Activated CD8-positive, alpha-beta T cell treated with anti-CD3 and anti-CD28 coated beads, Interleukin-2, amount 10 ng/mL, durations not matched to agents 7 days and 5 days (primary cell): ENCODE data around the gene HOOK2. TPM values are rescaled to one million over a fixed set of nuclear protein-coding genes. Genes with fewer than 3 reads are reported as not detected.
A peak's percentile ranks its signal among the peaks of the same experiment; 100 is the strongest.

Experiments used
- ATAC-seq: fragments of 150-1000 bp; cut with Tn5 transposase; one replicate; pipeline ENCODE4 v1.10.0; 2021; ENCODE audit warnings: moderate library complexity
- CTCF ChIA-PET: fragments of 350-600 bp; sonication (Branson Sonifier 250); formaldehyde crosslinking; loops from one replicate; lab custom pipeline; 2021; ENCODE audit warnings: antibody characterized with exemption; lab: Charles Lee
- POLR2A ChIA-PET: fragments of 350-600 bp; sonication (Branson Sonifier 250); formaldehyde crosslinking; loops from one replicate; lab custom pipeline; 2021; ENCODE audit warnings: antibody characterized with exemption; lab: Charles Lee
- DNase-seq: peaks from one replicate; pipeline ENCODE4 v3.0.0-alpha.2; 2020
- H3K27ac Mint-ChIP-seq: one replicate; pipeline ENCODE4 v1.8.0; 2021; ENCODE audit warnings: mild to moderate bottlenecking, mixed read lengths
- H3K27me3 Mint-ChIP-seq: one replicate; pipeline ENCODE4 v1.8.0; 2021; ENCODE audit warnings: low read depth, mixed read lengths
- H3K36me3 Mint-ChIP-seq: one replicate; pipeline ENCODE4 v1.8.0; 2021; ENCODE audit warnings: low read depth, mixed read lengths
- H3K4me1 Mint-ChIP-seq: one replicate; pipeline ENCODE4 v1.8.0; 2021; ENCODE audit warnings: low read depth, mixed read lengths
- H3K4me3 Mint-ChIP-seq: one replicate; pipeline ENCODE4 v1.8.0; 2021; ENCODE audit warnings: mild to moderate bottlenecking, mixed read lengths
- H3K9me3 Mint-ChIP-seq: one replicate; pipeline ENCODE4 v1.8.0; 2022; ENCODE audit warnings: mixed read lengths; ENCODE audit not compliant: insufficient read depth
- total RNA-seq, 2 experiments: library from RNA; stranded (reverse); gene quantifications; one replicate each; pipeline ENCODE4 v1.2.3, GENCODE V29; 2021

Gene HOOK2
- total RNA-seq, 2 experiments from 2014 or later, result 14.4 to 16.9 TPM

DNA sequence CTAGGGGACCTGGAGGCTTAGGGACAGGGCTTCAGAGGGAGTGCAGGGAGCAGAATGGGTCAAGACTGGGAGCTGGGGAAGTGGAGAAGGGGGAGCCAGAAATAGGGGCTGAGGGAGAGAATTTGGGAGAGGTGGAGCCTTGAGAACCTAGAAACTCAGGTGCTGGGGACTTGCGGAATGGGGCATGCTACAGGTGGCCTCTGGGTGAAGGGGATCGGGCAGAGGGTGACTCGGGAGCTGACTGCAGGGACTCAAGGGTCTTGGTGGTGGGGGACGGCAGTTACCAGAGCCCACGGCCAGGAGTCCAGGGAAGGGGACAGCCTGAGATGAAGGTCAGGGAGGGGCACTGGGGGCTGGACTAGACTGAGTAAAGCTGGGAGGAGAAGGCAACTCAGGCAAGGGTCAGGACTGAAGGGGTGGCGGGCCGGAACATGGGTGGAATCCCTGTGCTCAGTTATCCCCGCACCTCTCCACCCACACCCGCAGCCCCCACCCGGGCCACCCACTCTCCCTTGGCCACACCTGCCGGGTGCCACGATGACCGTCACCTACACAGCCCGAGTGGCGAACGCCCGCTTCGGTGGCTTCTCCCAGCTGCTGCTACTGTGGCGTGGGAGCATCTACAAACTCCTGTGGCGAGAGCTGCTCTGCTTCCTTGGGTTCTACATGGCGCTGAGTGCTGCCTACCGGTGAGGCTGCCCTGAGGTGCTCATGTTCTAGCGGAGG, 23.1 kb downstream of the HOOK2 start:
- ChIA-PET CTCF (interaction anchor here (1.5 to 2.2 kb wide), 2 partner anchors 8 to 19 kb away, joined by 8 read pairs; partner anchors contain the start of gene TRIR), POLR2A (interaction anchor here (0.5 to 1.7 kb wide), 3 partner anchors 16 to 118 kb away, joined by 3 to 4 read pairs (median 3); no protein-coding TSS in a partner anchor)

DNA sequence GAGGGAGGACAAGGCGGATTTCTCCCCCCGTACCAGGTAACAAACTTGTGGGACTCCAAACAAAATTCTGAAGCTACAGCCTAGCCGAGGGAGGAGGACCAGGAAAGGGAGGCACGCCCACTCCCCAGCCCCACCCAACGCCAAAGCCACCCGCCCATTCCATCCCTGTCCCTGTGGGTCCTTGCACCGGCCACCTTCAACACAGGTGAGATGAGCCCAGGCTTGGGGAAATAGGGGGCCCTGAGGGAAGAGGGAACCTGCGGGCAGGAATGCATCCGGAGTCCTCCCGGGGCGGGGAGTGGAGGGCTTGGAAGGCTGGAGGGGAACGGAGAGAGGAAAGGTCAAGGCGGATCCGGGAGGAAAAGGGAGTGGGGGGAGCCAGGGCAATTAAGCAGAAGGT, 23.7 kb downstream of the HOOK2 start, which contains the start of gene BEST2:
BEST2 (plus strand) TSS at position 157 of the 400 bp plus-strand sequence. CDS start 802 bp downstream, outside the sequence.
- H3K4me3 Mint-ChIP-seq, result no peak within 1 kb of the TSS
- no peaks in the 10 kb centered on the region for H3K4me1 Mint-ChIP-seq
- DNase-seq, result no peak
- ChIA-PET POLR2A (interaction anchor here (0.5 to 1.7 kb wide), 3 partner anchors 16 to 119 kb away, joined by 3 to 4 read pairs (median 3); no protein-coding TSS in a partner anchor), CTCF (interaction anchor here (1.5 to 2.2 kb wide), 2 partner anchors 9 to 18 kb away, joined by 8 read pairs; partner anchors contain the start of gene TRIR)
- ATAC-seq, result no peak
- H3K9me3 Mint-ChIP-seq, result peaks cover 7% of the 10 kb centered on the region
- peaks cover 15% of the 10 kb centered on the region for H3K27me3 Mint-ChIP-seq
- no peak within 1 kb of the TSS for H3K27ac Mint-ChIP-seq
- H3K36me3 Mint-ChIP-seq, result peaks cover 18% of the 10 kb centered on the region

More for the DNA sequence above, 23.1 kb downstream of the HOOK2 start:
- DNase-seq (no peak), ATAC-seq (no peak)
- no peak overlapping the region for H3K4me3 Mint-ChIP-seq
- no peaks in the 10 kb centered on the region for H3K4me1 Mint-ChIP-seq
- H3K9me3 Mint-ChIP-seq, result peaks cover 7% of the 10 kb centered on the region
- H3K27ac Mint-ChIP-seq, result no peak overlapping the region
- H3K36me3 Mint-ChIP-seq, result peaks cover 12% of the 10 kb centered on the region
- H3K27me3 Mint-ChIP-seq, result peaks cover 15% of the 10 kb centered on the region

- H3K4me1 Mint-ChIP-seq, result no peaks in the 10 kb centered on the region
- H3K27me3 Mint-ChIP-seq, result peaks cover 12% of the 10 kb centered on the region
- peaks cover 23% of the 10 kb centered on the region for H3K36me3 Mint-ChIP-seq
- ChIA-PET CTCF (interaction anchor here (0.6 kb wide), 1 partner anchor 10 kb away, joined by 3 read pairs; no protein-coding TSS in a partner anchor), POLR2A (no interaction called here)
- no peak overlapping the region for H3K4me3 Mint-ChIP-seq
- DNase-seq (no peak), ATAC-seq (no peak)
- H3K27ac Mint-ChIP-seq, result no peak overlapping the region
- H3K9me3 Mint-ChIP-seq, result peaks cover 7% of the 10 kb centered on the region
These were observed 24.5 kb downstream of the HOOK2 start for GRCh38 chr19:12750851-12751250.

GRCh38 chr19:12749938-12750521, 25.3 kb downstream of the HOOK2 start:
- POLR2A ChIA-PET, result interaction anchor here (0.7 kb wide), 1 partner anchor 11 kb away, joined by 4 read pairs; no protein-coding TSS in a partner anchor
- Mint-ChIP-seq H3K27ac (no peak overlapping the region), H3K36me3 (peaks cover 30% of the 10 kb centered on the region)

GRCh38 chr19:12748489-12748888, 26.9 kb downstream of the HOOK2 start:
- peaks cover 12% of the 10 kb centered on the region for H3K27me3 Mint-ChIP-seq
- H3K4me1 Mint-ChIP-seq, result no peaks in the 10 kb centered on the region
- ChIA-PET POLR2A (no interaction called here), CTCF (interaction anchor here (0.8 kb wide), 1 partner anchor 12 kb away, joined by 3 read pairs; no protein-coding TSS in a partner anchor)
- DNase-seq, result no peak
- ATAC-seq, result no peak
- peaks cover 7% of the 10 kb centered on the region for H3K9me3 Mint-ChIP-seq
- no peak overlapping the region for H3K4me3 Mint-ChIP-seq
- no peak overlapping the region for H3K27ac Mint-ChIP-seq
- peaks cover 36% of the 10 kb centered on the region for H3K36me3 Mint-ChIP-seq

More at GRCh38 chr19:12749938-12750521, 25.3 kb downstream of the HOOK2 start:
- peaks cover 12% of the 10 kb centered on the region for H3K27me3 Mint-ChIP-seq
- H3K4me3 Mint-ChIP-seq, result no peak overlapping the region
- DNase-seq, result no peak
- H3K4me1 Mint-ChIP-seq, result no peaks in the 10 kb centered on the region
- CTCF ChIA-PET, result no interaction called here
- H3K9me3 Mint-ChIP-seq, result peaks cover 7% of the 10 kb centered on the region
- ATAC-seq, result peak; percentile 25

- DNase-seq (no peak), ATAC-seq (no peak)
- peaks cover 47% of the 10 kb centered on the region for H3K36me3 Mint-ChIP-seq
- ChIA-PET CTCF (interaction anchor here (1.4 to 2.6 kb wide), 3 partner anchors 12 to 51 kb away, joined by 4 to 13 read pairs (median 6); no protein-coding TSS in a partner anchor), POLR2A (interaction anchor here (0.7 kb wide), 1 partner anchor 12 kb away, joined by 3 read pairs; no protein-coding TSS in a partner anchor)
- no peaks in the 10 kb centered on the region for H3K4me1 Mint-ChIP-seq
- H3K27me3 Mint-ChIP-seq, result no peaks in the 10 kb centered on the region
- no peak overlapping the region for H3K4me3 Mint-ChIP-seq
- H3K27ac Mint-ChIP-seq, result no peak overlapping the region
- H3K9me3 Mint-ChIP-seq, result peaks cover 7% of the 10 kb centered on the region
These were observed 30.0 kb downstream of the HOOK2 start for GRCh38 chr19:12745166-12745897.

- peak overlapping the region; percentile 100 for H3K4me3 Mint-ChIP-seq
- no peaks in the 10 kb centered on the region for H3K9me3 Mint-ChIP-seq
- no peak for ATAC-seq
- H3K27me3 Mint-ChIP-seq, result no peaks in the 10 kb centered on the region
- no peak for DNase-seq
- ChIA-PET POLR2A (interaction anchor here (1.0 to 9.0 kb wide), 6 partner anchors 15 to 77 kb away, joined by 3 to 109 read pairs (median 4); partner anchors contain the start of gene TNPO2), CTCF (interaction anchor here (1.8 to 11.4 kb wide), 3 partner anchors 23 to 110 kb away, joined by 5 to 204 read pairs (median 8); no protein-coding TSS in a partner anchor)
- peaks cover 26% of the 10 kb centered on the region for H3K36me3 Mint-ChIP-seq
- peaks cover 39% of the 10 kb centered on the region for H3K4me1 Mint-ChIP-seq
- peak overlapping the region; percentile 98 for H3K27ac Mint-ChIP-seq
These were observed 37.5 kb downstream of the HOOK2 start for GRCh38 chr19:12737835-12738351.

DNA sequence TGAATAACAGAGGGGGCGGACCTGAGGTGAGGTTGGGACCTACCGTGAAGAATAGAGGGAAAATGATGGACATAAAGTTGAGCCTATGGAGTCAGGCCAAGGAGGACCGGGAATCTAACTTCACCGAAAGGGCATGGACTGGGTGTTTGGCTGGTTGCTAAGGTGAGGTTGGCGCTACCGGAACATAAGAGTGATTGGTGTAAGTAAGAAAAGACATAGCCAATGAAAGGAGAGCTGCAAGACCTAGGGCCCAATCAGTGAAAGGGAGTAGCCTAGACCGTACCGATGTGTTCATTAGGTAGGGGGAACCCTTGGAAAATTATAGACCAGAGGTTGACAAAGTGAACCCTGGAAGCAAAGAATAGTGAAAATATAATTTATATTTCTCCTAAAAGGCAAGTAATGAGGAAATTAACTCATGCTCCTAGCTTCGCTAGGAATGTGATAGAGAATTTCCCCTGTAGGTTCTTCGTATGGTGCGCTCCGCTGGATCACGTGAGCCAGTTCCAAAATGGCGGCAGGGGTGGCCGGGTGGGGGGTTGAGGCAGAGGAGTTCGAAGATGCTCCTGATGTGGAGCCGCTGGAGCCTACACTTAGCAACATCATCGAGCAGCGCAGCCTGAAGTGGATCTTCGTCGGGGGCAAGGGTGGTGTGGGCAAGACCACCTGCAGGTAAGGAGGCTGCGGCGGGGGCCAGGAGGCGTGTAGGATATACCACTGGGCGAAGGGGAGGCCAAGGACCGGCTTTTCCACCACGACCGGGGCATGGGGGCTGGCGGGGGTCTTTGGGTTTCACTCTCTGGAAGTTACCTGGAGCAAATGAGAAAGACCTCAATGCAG, 38.1 kb downstream of the HOOK2 start, which contains the start of gene GET3:
GET3 (plus strand) TSS at position 503 of the 840 bp plus-strand sequence; CDS start at position 512, 9 bp downstream.
- ChIA-PET CTCF (interaction anchor here (0.8 to 11.4 kb wide), 7 partner anchors 9 to 110 kb away, joined by 3 to 204 read pairs (median 4); no protein-coding TSS in a partner anchor), POLR2A (interaction anchor here (0.8 to 9.0 kb wide), 8 partner anchors 10 to 153 kb away, joined by 3 to 109 read pairs (median 4); partner anchors contain the start of genes GCDH and TNPO2)
- DNase-seq (peak; percentile 89), ATAC-seq (peak; percentile 85)
- Mint-ChIP-seq H3K27me3 (no peaks in the 10 kb centered on the region), H3K4me1 (peaks cover 43% of the 10 kb centered on the region), H3K27ac (peak within 1 kb of the TSS; percentile 98), H3K36me3 (peaks cover 28% of the 10 kb centered on the region), H3K9me3 (no peaks in the 10 kb centered on the region), H3K4me3 (peak within 1 kb of the TSS; percentile 100)

DNA sequence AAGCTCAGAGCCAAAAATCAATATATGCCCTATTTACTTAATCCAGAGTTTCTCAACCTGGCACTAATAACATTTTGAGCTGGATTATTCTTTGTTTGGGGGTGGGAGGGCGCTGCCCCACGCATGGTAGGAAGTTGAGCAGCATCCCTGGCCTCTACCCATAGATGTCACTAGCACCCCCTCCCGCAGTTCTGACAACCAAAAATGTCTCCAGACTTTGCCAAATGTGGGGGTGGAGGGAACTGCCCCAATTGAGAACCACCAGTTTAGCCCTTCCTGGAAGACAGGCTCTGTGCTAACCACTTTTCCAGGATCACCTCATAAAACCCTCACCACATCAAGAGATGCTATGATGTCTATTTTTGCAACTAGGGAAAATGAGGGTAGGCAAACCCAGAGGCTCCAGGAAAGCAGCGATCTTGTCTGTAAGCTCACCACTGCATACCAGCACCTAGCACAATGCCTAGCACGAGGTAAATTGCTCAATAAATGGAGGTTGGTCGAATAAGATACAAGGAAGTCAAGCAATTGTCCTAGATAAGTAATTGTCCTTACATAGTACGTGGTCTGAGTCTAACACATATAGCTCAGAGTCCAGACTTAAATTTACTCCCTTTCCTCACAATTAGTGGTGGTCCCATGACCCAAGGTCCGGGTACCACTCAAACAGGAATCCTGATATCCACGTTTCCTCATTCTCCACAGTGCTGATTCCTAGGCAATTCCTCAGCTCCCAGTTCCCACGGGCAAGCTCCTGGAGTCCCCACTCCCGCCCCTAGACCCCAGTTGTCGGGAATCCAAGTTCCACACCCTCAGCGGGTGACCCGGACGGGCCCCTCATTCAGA, 41.8 kb downstream of the HOOK2 start:
- peak; percentile 74 for DNase-seq
- no peaks in the 10 kb centered on the region for H3K9me3 Mint-ChIP-seq
- peak overlapping the region; percentile 93 for H3K4me3 Mint-ChIP-seq
- peaks cover 40% of the 10 kb centered on the region for H3K36me3 Mint-ChIP-seq
- no peaks in the 10 kb centered on the region for H3K27me3 Mint-ChIP-seq
- peaks cover 52% of the 10 kb centered on the region for H3K4me1 Mint-ChIP-seq
- ChIA-PET POLR2A (interaction anchor here (0.6 to 9.0 kb wide), 18 partner anchors 8 to 147 kb away, joined by 3 to 109 read pairs (median 5); partner anchors contain the start of genes BEST2, DHPS, FBXW9 and JUNB), CTCF (interaction anchor here (0.6 to 11.4 kb wide), 22 partner anchors 13 to 642 kb away, joined by 3 to 204 read pairs (median 4); partner anchors contain the start of genes BEST2, DHPS, FBXW9 and JUNB)
- peak overlapping the region; percentile 97 for H3K27ac Mint-ChIP-seq
- ATAC-seq, result no peak
